ENCODE measurements around the gene SLC9A9.
"Not testable (repeated sequence)": the region's sequence is repeated elsewhere in the genome, so short reads cannot be mapped to it uniquely, and the experiment has no call there.

Gene SLC9A9

DNA sequence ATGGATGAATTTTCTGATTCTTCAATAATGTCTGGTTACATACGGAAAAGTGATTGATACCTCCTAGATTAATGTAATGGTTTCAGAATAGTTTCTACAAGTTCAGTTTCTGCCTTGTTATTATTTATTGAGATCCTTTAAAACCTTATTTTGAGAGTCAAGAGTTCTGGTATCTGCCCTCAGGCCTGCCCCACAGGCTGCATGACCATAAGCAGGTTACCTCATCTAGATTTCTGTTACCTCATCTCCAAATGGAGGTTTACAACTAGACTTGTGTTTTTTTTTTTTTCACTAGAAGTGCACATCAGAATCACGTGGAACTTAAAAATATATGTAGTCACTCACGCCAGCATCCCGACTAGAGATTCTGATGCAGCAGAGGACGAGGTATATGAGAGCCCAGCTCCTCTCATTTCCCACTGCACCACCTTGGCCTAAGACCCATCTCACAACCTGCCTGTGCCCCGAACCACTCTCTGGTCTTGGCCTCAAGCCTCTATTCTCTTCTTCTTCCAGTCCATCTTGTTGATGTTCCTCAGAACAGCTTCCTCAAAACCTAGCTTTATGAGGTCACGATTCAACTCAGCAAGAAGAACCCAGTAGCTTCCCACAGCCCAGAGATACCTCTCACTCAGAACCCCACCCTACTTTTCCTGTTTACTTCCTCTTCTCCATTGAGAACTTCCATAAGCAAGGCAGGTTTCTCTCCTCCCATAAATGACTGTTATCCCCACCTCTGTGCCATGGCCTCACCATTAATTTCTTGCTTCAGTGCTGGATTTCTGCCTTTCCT, 375.3 kb downstream of the SLC9A9 start:
- DNase-seq = no peak

DNA sequence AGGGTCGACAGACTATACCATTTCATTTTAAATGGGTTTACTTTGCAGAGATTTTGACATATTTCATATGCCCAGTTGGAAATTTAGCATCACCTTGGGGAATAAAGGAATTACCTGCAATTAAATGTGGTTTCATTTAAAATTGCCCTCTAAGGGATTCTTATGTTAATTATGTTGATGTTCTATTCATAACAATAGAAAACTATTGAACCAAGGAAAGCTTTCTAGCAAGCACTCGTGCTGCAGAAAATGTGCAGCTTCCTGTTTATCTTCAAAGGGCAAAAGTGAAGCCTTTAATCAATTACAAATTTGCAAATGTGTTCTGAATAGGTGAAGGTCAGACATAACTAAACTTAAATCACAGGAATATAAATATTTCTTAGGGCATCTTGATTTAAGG, 376.6 kb downstream of the SLC9A9 start:
- no peak for DNase-seq

DNA sequence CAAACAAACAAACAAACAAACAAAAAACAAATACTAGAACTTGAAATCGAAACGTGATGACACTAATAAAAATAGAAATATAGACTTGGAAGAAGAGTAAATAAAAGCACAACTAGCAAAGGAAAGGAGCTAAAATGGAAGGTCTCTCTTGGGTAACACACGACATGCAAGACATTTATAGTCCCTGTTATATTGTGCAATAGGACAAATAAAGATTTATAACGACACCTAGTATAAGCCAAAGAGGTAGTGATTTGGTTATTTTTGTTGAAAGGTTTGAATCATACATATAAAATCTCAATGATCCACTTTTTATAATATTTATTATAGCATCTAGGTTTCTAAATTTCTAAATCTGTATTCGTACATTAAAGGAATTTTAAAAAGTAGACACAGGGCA, 379.1 kb downstream of the SLC9A9 start:
- no peak for DNase-seq

DNA sequence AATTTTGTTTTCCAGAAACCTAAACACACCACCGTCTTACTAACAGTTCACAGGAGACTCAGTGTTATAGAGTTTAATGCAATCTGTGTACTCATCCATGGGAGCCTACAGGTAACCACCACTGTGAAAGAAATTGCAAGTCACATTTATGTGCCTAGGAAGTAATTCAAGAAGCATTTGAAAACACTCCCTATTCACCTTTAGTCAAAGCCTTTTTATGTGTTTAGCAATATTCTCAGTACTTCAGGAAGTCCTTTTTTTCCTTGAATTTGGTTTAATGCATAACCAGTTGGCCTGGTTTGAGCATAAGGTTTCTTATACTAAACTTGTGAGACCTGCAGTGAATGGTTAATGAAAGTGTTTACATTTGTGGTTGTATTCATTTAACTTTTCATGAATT, 382.6 kb downstream of the SLC9A9 start:
- no peak for DNase-seq

DNA sequence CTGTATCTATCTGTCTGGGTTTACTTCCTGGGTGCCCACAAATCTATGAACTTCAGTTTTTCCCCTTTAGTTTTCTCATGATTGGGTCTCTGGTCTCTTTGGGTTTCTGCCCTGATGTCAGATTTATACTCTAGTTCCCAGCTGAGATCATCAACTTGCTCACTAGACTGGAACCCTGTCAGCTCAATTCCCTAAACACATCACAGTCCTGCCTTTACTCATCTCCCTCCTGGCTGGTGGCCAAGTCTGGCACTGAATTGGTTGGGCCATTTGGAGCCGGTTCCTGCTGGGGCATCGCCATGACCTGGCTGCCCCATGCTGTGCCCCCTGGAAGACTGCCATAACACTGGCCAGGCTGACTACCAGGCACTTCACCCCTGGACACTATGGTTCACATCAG, 383.4 kb downstream of the SLC9A9 start:
- peak in 3 of 58 donors; percentile 2 to 81 (median 4) for DNase-seq

DNA sequence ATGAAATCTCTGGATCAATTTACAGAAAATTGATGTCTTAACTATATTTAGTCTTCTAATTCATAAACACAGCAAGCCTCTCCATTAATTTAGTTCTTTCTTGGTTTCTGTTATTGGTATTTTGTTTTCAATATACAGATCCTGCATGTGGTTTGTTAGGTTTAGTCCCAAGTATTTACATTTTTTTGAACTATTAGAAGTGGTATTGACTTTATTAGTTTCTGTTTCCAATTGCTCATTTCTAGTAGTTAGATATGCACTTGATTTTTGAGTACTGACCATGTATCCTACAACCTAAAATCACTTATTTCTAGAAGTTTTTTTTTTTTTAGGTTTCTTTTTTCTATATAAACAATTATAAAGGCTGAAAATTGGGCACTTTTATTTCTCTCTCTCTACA, 392.8 kb downstream of the SLC9A9 start:
- DNase-seq = no peak

DNA sequence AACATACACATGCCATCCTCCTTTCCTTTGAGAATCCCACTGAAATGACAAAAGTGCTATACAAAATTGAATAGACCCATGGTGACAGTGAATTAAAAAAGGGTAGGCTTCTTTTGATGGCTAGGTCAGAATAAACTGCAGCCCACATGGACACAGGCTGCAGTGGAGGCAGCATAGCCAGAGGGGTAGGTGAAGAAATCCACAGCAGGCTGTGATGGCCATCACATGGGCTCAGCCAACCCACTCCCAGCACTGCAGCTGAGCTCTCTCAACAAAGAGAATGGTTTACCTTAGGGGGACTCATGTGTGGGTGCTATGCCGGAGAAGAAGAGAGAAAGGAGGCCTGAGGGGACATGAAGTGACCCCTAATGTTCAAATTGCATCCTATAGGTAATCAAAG, 397.6 kb downstream of the SLC9A9 start:
- no peak for DNase-seq

DNA sequence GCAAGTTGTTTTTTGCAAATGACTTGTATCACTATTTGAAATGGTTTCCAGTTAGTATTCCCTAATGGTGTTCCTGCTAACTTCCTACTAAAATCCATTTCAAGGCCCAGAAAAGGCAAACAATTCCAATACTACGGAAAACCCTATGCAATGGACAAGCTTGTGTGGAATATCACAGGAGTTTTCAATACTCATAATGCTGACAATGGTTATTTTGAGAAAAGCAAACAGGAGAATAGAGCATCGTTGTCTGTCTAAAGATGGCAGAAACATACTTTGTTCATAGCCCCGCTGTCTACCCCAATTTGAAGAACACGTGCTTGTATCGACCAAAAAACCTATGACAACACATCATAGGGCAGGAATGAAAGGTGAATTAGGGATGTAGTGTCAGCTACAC, 400.8 kb downstream of the SLC9A9 start:
- no peak for DNase-seq

DNA sequence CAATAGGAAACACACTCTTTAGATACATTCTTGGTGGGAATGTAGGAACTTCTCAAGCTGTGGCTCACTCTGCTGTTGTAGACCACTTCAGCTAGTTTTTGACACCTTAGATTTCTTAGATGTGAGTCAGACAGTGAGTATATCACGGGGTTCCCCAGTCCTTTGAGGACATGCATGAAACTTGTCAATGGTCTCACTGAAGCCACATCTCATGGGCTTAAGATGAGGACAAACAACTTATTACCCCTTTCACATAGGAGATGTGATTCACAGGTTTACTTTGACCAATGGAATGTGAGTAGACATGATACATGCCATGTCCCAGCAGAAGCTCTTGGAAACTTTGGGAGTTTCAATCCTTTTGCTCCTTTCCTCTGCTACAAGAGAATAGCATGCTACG, 403.1 kb downstream of the SLC9A9 start:
- no peak for DNase-seq

DNA sequence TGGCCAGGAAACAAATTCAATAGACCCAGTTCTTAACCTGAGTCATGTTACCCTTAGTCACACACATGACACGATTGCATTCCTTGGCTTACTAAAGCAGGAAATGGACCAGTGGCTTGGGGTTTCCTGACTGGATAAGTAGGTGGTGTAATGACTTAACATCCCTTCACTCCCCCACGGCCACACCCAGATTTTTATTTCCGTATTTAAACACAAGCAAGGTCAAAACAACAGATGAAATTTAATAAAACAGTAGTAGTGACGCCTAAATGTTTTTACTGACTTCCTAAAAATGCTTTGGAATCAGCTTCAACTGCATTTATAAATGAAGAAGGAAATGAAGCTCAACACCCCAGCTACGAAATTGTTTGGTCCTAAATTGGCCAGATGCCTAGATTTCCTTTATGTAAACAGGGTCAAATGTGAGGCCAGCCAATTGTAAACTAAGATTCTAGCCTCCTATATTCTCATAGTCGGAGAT, 404.4 kb downstream of the SLC9A9 start:
- no peak for DNase-seq

DNA sequence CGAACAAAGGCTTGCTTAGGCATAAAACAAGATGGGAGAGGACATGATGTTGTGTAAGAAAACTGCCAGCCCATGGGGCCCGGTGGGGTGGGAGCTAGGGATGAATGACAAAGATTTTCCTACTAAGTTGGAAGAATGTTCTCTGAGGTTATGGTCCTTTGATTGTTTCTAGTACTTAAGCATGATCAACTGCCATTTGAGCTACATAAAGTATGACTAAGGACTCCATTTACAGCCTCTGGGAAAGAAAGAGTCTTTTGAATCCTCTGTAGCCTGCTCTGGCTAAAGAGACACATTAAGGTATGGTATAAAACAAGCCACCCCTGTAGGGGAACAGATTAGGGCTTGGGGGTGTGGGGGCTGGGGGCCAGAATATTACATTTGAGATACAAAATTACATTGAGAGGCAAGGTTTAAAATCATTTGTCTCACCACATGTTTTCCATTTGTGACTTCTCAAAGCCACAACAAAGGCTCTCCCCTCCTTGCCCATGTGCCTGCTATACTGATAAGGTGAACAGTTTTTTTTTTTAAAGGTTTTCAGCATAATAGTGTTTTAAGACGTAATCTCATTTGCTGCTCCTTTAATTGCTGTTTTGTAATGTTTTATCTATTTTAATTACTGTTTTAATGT, 405.3 kb downstream of the SLC9A9 start:
- no peak for DNase-seq

DNA sequence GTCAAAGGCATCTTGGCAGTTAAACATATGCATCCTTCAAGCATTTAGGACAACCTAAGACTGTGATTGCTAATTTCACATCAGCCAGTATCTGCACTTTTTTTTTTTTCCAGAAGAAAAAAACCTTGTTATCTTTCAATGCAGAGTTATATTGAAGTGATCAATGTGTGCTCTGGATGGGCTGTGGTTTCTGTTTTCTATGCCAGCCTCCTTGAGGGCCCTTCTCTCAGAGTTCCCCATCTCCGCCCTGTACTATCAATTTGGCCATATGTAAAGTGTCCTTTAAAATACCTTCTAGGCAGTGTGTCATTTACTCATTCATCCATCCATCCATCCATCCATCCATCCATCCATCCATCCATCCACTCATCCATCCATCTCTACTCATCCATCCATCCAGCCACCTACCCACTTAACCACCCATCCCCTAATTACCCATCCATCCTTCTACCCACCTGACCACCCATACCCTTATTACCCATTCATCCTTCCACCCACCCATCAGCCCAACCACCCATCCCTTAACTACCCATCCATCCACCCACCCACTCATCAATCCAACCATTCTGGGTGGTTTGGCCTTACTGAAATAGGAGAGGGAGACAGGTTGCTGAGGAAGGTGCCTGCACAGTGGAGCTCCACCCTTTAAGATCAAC, 406.6 kb downstream of the SLC9A9 start:
- no peak for DNase-seq

DNA sequence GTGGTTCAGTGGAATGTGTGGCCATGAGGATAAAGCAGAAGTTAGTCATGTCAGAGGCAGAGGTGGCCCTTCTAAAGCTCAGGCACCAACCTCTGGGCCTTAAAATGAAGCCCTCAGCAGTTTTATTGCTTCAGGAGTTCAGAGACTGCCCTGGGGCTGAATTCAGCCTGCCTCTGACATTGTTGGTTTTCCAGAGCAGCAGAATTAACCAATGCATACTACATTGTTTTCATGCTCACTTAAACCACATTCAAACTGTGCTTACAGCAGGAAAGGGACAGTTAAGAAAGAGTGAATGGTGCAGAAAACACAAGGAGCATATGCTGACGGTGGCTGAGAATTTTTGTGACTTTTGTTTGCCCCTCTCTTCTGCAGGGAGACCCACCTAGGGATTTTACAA, 408.5 kb downstream of the SLC9A9 start:
- no peak for DNase-seq

DNA sequence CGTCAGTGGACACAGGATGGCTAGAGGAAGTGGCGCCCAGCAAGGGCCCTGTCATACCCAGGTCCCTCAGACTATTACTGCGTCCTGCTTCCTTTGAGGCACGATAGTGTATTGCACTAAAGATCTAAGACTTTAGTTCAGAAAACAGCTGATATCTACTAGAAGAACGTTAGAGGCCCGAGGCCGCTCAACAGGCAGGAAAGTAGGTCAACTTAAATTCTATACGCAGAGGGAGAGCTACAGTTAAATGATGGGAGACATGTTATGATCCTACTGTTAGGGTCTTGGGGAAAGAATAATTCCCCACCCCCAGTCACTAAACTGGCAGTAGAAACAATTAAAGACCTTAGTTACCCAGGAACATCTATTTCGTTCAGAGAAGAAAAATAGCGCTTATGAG, 410.9 kb downstream of the SLC9A9 start:
- DNase-seq = no peak

DNA sequence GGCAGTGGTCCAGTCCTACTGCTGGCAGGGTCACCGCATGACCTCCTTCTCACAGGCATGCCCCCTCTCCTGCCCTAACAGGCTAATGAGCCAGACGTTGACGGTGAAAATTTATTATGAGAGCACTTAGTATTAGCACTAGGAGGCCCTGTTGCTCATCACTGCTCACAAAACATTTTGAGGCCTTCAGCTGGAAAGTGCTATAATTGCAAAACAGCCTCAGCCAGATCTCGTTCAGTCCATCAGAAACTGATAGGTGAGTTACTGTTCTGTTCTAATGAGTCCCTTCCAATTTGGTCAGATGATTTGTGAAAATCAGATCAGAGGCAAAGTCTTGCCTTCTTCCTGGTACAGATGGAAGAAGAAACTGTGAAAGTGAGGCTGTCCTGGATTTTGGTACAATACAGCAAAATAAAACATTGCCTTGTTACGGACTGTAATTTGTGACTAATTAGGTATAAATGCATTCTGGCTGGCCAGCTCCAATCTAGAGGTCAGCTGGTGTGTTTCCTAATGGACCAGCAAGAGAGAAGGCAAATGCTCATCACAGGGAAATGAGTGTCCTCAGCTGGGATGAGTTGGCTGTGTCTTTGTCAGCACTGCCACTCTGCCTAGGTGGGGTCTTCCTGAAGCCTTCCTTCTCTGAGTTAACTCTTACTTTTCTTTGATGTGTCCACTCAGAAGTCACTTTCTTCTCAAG, 411.9 kb downstream of the SLC9A9 start:
- DNase-seq = no peak

DNA sequence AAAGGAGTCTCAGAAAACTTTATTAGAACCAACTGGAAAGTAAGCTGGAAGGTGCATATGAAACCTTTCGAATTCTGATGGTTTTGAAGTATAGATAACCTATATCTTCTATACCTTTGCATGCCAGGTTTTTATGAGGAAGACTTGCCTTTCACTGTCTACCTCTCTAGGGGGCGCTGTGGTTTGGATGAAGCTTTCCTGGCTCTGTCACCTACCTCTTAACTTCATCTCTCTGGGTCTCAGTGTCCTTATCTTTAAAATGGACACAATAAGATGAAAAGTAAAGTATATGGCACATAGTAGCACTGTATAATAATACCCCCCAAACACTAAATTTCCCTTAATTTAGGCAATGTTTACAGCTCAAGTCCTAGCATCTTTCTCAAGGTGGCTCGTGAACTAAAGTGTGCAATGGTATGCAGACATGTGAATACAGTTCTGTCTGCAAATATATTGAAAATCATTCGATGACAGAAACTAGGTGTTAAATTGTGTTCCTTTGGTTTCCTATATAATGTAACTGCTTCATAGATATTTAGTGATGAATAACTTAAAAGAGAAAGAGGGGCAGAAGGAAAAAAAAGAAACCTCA, 414.4 kb downstream of the SLC9A9 start:
- DNase-seq = no peak

DNA sequence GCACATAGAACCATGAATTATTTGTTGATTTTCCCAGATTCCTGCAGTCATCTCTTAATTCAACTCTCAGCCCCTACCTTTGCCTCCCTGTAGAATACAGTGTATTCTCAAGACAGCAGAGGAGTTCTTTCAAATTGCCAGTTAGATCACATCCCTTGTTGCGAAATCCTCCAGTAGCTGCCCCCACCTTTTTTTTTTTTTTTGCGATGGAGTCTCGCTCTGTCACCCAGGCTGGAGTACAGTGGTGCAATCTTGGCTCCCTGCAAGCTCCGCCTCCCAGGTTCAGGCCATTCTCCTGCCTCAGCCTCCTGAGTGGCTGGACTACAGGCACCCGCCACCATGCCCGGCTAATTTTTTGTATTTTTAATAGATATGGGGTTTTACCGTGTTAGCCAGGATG, 417.0 kb downstream of the SLC9A9 start:
- not testable (repeated sequence) for DNase-seq

DNA sequence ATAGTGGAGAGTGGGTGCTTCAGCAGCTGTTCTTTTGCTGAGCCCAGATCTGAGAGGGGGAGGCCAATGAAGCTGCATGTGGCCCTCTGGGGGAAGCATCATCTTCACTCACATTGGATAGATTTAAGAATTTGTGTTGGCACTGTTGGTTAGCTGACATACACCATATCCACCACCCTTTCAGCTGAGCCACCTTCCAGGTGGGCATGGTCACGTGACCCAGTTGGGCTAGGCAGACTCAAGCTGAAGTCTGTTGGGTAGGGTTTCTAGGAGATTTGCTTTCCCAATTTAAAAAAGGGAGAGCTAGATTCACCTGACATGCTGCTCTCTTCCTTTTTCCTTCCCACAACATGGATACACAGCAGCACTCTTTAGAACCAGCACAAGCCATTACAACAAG, 417.7 kb downstream of the SLC9A9 start:
- DNase-seq = no peak

DNA sequence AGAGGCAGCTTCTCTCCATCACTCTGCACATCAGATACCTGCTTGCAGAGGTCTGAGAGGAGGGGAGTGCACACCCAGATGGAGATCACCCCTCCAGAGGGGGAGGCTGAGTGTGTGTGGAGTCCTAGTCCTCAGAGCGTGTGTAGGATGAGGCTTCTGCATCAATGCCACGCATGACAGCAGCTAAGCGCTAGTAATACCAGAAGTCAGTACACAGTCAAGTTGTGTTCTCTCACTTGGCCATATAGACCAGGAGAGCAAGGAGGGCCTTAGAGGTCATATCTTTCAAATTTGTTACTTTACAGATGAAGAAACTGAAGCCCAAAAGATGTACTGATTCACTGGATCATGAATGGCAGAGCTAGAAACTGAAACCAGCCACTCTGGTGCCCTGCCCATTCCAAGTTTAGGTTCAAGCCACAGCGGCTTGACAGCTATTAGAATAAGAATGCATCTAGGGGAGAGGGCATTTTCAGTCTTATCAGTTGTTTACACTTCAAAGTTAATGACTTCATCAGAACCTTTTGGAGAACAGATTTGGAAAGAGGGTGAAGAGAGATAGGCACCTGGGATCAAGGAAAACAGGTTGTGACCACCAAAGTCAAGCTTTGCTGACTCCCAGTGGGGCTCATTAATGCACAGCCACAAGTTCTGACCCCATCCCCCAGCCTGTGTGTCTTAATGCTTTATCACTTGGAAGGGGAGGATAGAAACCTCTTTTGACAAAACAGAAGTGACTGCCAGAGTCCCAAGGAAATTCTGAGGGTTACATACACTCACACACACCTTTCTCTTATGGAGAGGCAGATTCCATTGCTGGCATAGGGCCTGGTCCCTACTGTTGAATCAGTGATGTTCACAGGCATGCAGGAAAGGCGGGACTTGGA, 418.4 kb downstream of the SLC9A9 start:
- no peak for DNase-seq

DNA sequence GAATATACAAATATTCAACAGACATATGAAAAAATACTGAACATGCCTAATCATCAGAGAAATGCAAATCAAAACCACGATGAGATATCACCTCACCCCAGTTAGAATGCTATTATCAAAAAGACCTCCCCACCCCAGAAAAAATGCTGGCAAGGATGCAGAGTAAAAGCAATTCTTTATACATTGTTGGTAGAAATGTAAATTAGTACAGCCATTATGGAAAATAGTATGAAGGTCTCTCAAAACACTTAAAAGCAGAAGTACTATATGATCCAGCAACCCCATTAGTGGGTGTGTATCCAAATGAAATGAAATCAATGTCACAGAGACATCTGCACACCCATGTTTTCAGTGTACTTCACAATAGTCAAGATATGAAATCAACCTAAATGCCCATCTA, 420.0 kb downstream of the SLC9A9 start:
- DNase-seq = no peak
